HL-60 (cell line): ENCODE data around the gene LPO.

Experiments used
- DNase-seq, 2 experiments: peaks; one replicate each; pipeline ENCODE4 v3.0.0-alpha.2; 2010 to 2020; ENCODE audit warnings: low read depth in 1 of 2, low spot score in 1 of 2
- H3K27ac ChIP-seq: fragments of 250-450 bp; sonication (Bioruptor Pico); replicated peaks from 2 replicates; pipeline ENCODE4 v1.5.1; 2020; ENCODE audit warnings: mild to moderate bottlenecking, moderate library complexity
- H3K27me3 ChIP-seq: fragments of 250-450 bp; sonication (Bioruptor Pico); 2 replicates; pipeline ENCODE4 v1.5.1; 2021; ENCODE audit warnings: mild to moderate bottlenecking, moderate library complexity; ENCODE audit not compliant: insufficient read depth, poor library complexity, severe bottlenecking
- H3K4me3 ChIP-seq: replicated peaks from 2 replicates; pipeline ENCODE4 v1.5.1; 2011; ENCODE audit warnings: mild to moderate bottlenecking, control low read depth, low read length; ENCODE audit not compliant: insufficient read depth
- CTCF ChIP-seq: IDR thresholded peaks from one replicate; pipeline ENCODE4 v1.5.1; 2011; ENCODE audit warnings: low read length, control low read depth, inconsistent platforms; ENCODE audit not compliant: insufficient read depth
- GABPA ChIP-seq: IDR thresholded peaks from 2 replicates; pipeline ENCODE4 v1.6.1; 2012; ENCODE audit warnings: low read depth
- POLR2AphosphoS5 ChIP-seq: IDR thresholded peaks from 2 replicates; pipeline ENCODE4 v1.6.1; 2012; ENCODE audit warnings: low read depth
- REST ChIP-seq: IDR thresholded peaks from 2 replicates; pipeline ENCODE4 v1.6.1; 2012; ENCODE audit warnings: low read depth; ENCODE audit not compliant: insufficient replicate concordance
- SPI1 ChIP-seq: IDR thresholded peaks from 2 replicates; pipeline ENCODE4 v1.6.1; 2012; ENCODE audit warnings: low read depth, mild to moderate bottlenecking, borderline replicate concordance

LPO gene

DNA sequence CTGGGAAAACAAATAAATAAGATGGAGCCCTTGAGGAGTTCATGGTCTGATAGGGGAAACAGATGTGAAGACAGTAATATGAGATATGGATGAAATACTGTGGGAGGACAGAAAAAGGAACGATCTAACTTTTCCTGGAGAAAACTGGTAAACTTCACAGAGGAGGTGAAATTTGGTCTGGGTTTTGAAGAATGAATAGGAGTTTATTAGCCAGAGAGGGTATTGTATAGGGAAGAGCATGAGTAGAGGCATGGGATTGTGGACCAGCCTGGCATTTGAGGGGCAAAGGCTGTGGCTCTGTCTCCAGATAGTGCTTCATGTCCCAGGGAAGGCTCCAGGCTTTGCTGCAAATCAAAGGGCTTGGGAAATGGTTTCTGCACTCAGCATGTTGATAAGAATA, 1.6 kb downstream of the LPO start:
- H3K4me3 ChIP-seq = no peak overlapping the region
- no peak for DNase-seq
- H3K27me3 ChIP-seq = no peaks in the 10 kb centered on the region
- TF ChIP-seq SPI1 (no peak), REST (no peak), GABPA (no peak), POLR2AphosphoS5 (no peak), CTCF (no peak)
- no peak overlapping the region for H3K27ac ChIP-seq

DNA sequence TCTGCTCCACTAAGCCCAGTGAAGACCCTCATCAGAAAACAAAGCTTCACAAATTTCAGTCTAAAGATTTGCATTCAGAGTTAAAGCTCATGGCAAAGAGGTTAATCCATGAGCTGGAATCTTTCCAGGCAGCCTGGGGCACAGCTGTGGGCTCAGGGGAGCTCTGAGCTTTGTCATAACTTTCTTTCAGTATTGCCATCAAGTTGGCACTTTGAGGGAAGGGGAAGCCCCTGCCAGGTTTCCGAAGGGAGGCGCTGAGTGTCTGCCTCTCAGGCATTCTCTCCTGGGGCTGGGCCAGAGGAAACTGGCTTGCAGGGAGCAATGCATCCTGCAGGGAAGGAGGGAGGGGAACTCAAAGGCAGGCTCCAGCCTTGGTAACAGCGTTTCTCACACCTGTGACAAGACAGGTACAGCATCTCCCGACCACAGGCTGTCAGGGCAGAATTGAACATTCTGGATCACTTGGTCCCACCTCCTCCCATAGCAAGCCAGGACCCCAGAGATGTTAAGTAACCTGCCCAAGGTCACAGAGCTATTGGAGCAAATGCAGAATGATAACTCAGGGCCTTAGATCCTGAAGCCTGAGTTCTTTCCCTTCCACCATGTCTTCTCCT, 3.9 kb downstream of the LPO start:
- H3K4me3 ChIP-seq = no peak overlapping the region
- no peaks in the 10 kb centered on the region for H3K27me3 ChIP-seq
- no peak for DNase-seq
- TF ChIP-seq SPI1 (no peak), REST (no peak), CTCF (no peak), GABPA (no peak), POLR2AphosphoS5 (no peak)
- no peak overlapping the region for H3K27ac ChIP-seq

DNA sequence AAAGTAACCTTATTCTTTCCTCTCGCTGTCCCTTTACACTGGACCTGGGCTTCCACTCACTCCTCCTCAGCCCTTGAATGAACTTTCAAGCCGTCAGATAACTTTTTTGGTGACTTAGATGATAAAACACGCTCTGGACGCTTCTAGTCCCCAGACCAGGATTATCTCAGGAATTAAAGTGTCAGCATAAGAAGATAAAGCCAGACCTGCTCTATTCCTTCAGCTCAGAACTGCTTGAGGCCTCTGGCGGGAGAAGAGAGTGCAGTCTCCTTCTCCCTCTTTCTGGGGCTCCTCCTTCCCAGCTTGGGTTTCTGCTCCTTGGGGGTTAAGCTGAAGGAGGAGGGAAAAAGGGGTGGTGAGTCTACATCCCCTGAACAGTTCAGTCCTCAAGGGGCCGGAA, 6.6 kb downstream of the LPO start:
- Histone ChIP-seq H3K27ac (no peak overlapping the region), H3K27me3 (no peaks in the 10 kb centered on the region), H3K4me3 (no peak overlapping the region)
- no peak for DNase-seq
- TF ChIP-seq POLR2AphosphoS5 (no peak), CTCF (no peak), GABPA (no peak), SPI1 (no peak), REST (no peak)
